Erythroblast (primary cell): ENCODE data around the gene LSS.

Source experiments
- GATA1 ChIP-seq: IDR thresholded peaks from 2 replicates; pipeline ENCODE4 v1.6.1; 2011; ENCODE audit warnings: low read depth, mild to moderate bottlenecking, control low read depth, low read length, moderate library complexity
- POLR2A ChIP-seq: IDR thresholded peaks from 2 replicates; pipeline ENCODE4 v1.6.1; 2011; ENCODE audit warnings: mild to moderate bottlenecking, low read length

- no peak for TF ChIP-seq POLR2A
- TF ChIP-seq GATA1, result no peak
These were observed 38.0 kb downstream of the LSS start for GRCh38 chr21:46190491-46191131.
